Gastrocnemius medialis (tissue), 4 donors: ENCODE measurements around the gene COPZ2. TPM values are rescaled to one million over a fixed set of nuclear protein-coding genes. Genes with fewer than 3 reads are reported as not detected.
A peak's percentile ranks its signal among the peaks of the same experiment; 100 is the strongest.

Experiments used
- ATAC-seq, 2 donors: fragments of 150-250 bp; one replicate each; pipeline ENCODE4 v1.9.1; 2016
- DNase-seq, 2 donors: peaks; one replicate each; pipeline ENCODE4 v3.0.0-alpha.2; 2019
- H3K27ac ChIP-seq, 4 donors: fragments of 200-600 bp; sonication (generic); 1 replicate in 1 of 4; 2 replicates in 3 of 4; pipeline ENCODE4 v1.5.1; 2016 to 2018; ENCODE audit warnings: mild to moderate bottlenecking in 2 of 4, moderate library complexity in 1 of 4
- H3K27me3 ChIP-seq, 3 donors: fragments of 200-600 bp; sonication (generic) in 2 of 3; 1 replicate in 1 of 3; 2 replicates in 2 of 3; pipeline versions ENCODE4 v1.5.1 to v1.6.0; 2016 to 2019; ENCODE audit warnings: mild to moderate bottlenecking in 1 of 3, moderate library complexity in 1 of 3
- H3K36me3 ChIP-seq, 2 donors: fragments of 200-600 bp; sonication (generic) in 1 of 2; one replicate each; pipeline ENCODE4 v1.5.1; 2017 to 2018
- H3K4me1 ChIP-seq, 2 donors: fragments of 200-600 bp; sonication (generic) in 1 of 2; one replicate each; pipeline ENCODE4 v1.5.1; 2016 to 2017; ENCODE audit warnings: mild to moderate bottlenecking in 2 of 2
- H3K4me3 ChIP-seq, 4 donors: fragments of 200-600 bp; sonication (generic) in 3 of 4; 1 replicate in 1 of 4; 2 replicates in 3 of 4; pipeline ENCODE4 v1.5.1; 2016 to 2019; ENCODE audit warnings: mild to moderate bottlenecking in 2 of 4
- H3K9me3 ChIP-seq, 3 donors: fragments of 200-600 bp; sonication (generic) in 2 of 3; 1 replicate in 1 of 3; 2 replicates in 2 of 3; pipeline ENCODE4 v1.5.1; 2016 to 2019
- CTCF ChIP-seq, 5 experiments: fragments of 450-650 bp in 3 of 5; fragments of 200-600 bp in 2 of 5; sonication (generic) in 2 of 5; IDR thresholded peaks in 4 of 5; conservative IDR thresholded peaks in 1 of 5; 1 replicate in 4 of 5; 2 replicates in 1 of 5; pipeline ENCODE4 v1.5.1; 2016 to 2019; ENCODE audit warnings: antibody characterized with exemption in 5 of 5, mild to moderate bottlenecking in 3 of 5, moderate library complexity in 3 of 5
- POLR2A ChIP-seq, 2 donors: fragments of 450-650 bp; IDR thresholded peaks; one replicate each; pipeline ENCODE4 v1.6.1; 2017; ENCODE audit warnings: antibody characterized with exemption in 2 of 2, mild to moderate bottlenecking in 2 of 2, moderate library complexity in 2 of 2
- in situ Hi-C, 4 donors: fragments of 200-750 bp; cut with MboI; loops; one replicate each; pipeline versions ENCODE4 v1.15.0 to v1.8.0; 2017; ENCODE audit warnings: low sequenced_read_pairs in 4 of 4
- intact Hi-C: fragments of 100-400 bp; cut with DNase I; formaldehyde crosslinking; loops from one replicate; pipeline ENCODE4 v1.15.1; 2023; ENCODE audit warnings: low total_unique reads
- total RNA-seq, 4 donors: library from RNA; depleted of rRNA; stranded (reverse); fragments of >200 nt; gene quantifications; one replicate each; pipeline versions ENCODE4 v1.1.0 to v1.2.3, GENCODE V29; 2016

Gene COPZ2
- total RNA-seq, 4 donors from 2014 or later = 40.5 to 76.9 (median 52.8) TPM

GRCh38 chr17:48057626-48058025, 20.0 kb upstream of the COPZ2 start:
- in situ Hi-C loops (no loop called here), intact Hi-C loops (no loop called here)
- DNase-seq (peak in 1 of 2 donors; percentile 52), ATAC-seq (no peak)
- H3K27me3 ChIP-seq = no peaks in the 10 kb centered on the region
- no peak overlapping the region for H3K4me3 ChIP-seq
- H3K4me1 ChIP-seq = peaks cover 80 to 83% of the 10 kb centered on the region in 2 donors
- peak overlapping the region; percentile 96 to 99 (median 97) for H3K27ac ChIP-seq
- H3K36me3 ChIP-seq = peaks cover 0 to 83% of the 10 kb centered on the region in 2 donors
- TF ChIP-seq CTCF (IDR thresholded peaks at IDR 0.05 in 4 of 5, conservative IDR thresholded peaks at IDR 0.05 in 1 of 5) (no peak), POLR2A (IDR thresholded peaks at IDR 0.05) (no peak)
- no peaks in the 10 kb centered on the region for H3K9me3 ChIP-seq

GRCh38 chr17:48056879-48057278, 19.3 kb upstream of the COPZ2 start:
- H3K4me1 ChIP-seq = peaks cover 85 to 90% of the 10 kb centered on the region in 2 donors
- H3K27me3 ChIP-seq = no peaks in the 10 kb centered on the region
- no peak for ATAC-seq
- no peak for DNase-seq
- H3K9me3 ChIP-seq = no peaks in the 10 kb centered on the region
- H3K27ac ChIP-seq = peak overlapping the region; percentile 96 to 99 (median 97)
- peaks cover 0 to 83% of the 10 kb centered on the region in 2 donors for H3K36me3 ChIP-seq
- TF ChIP-seq POLR2A (IDR thresholded peaks at IDR 0.05) (no peak), CTCF (IDR thresholded peaks at IDR 0.05 in 4 of 5, conservative IDR thresholded peaks at IDR 0.05 in 1 of 5) (no peak)
- in situ Hi-C loops = no loop called here
- intact Hi-C loops = no loop called here
- H3K4me3 ChIP-seq = no peak overlapping the region

- Histone ChIP-seq H3K36me3 (peaks cover 0 to 79% of the 10 kb centered on the region in 2 donors), H3K27me3 (no peaks in the 10 kb centered on the region), H3K4me3 (peak overlapping the region in 1 of 4 donors; percentile 5), H3K4me1 (peaks cover 85 to 92% of the 10 kb centered on the region in 2 donors), H3K27ac (peak overlapping the region; percentile 96 to 99 (median 97)), H3K9me3 (no peaks in the 10 kb centered on the region)
- DNase-seq (no peak), ATAC-seq (no peak)
- intact Hi-C loops = no loop called here
- no peak for TF ChIP-seq POLR2A (IDR thresholded peaks at IDR 0.05)
- no peak for TF ChIP-seq CTCF (IDR thresholded peaks at IDR 0.05 in 4 of 5, conservative IDR thresholded peaks at IDR 0.05 in 1 of 5)
- in situ Hi-C loops = no loop called here
These were observed 18.7 kb upstream of the COPZ2 start for GRCh38 chr17:48056246-48056745.

GRCh38 chr17:48055531-48056245, 18.1 kb upstream of the COPZ2 start:
- intact Hi-C loops (no loop called here), in situ Hi-C loops (no loop called here)
- Histone ChIP-seq H3K4me1 (peaks cover 85 to 93% of the 10 kb centered on the region in 2 donors), H3K4me3 (peak overlapping the region; percentile 73 to 93 (median 84)), H3K9me3 (no peaks in the 10 kb centered on the region), H3K27me3 (no peaks in the 10 kb centered on the region), H3K36me3 (peaks cover 0 to 81% of the 10 kb centered on the region in 2 donors), H3K27ac (peak overlapping the region; percentile 96 to 99 (median 97))
- DNase-seq (no peak), ATAC-seq (no peak)
- no peak for TF ChIP-seq CTCF (IDR thresholded peaks at IDR 0.05 in 4 of 5, conservative IDR thresholded peaks at IDR 0.05 in 1 of 5)
- no peak for TF ChIP-seq POLR2A (IDR thresholded peaks at IDR 0.05)
